GM18499 (cell line): ENCODE data around the gene HPS4.
"Not testable (repeated sequence)": the region's sequence is repeated elsewhere in the genome, so short reads cannot be mapped to it uniquely, and the experiment has no call there.

Experiments used
- ATAC-seq: cut with Tn5 transposase; IDR thresholded peaks from one replicate; pipeline ENCODE4 v1.9.1; 2021; ENCODE audit warnings: moderate number of reproducible peaks; ENCODE audit not compliant: insufficient read depth, unreplicated experiment

HPS4 gene

GRCh38 chr22:26446808-26447515 is 36.6 kb downstream of the HPS4 start:
- no peak for ATAC-seq

GRCh38 chr22:26445577-26446275 is 37.9 kb downstream of the HPS4 start:
- no peak for ATAC-seq

- no peak for ATAC-seq
These were observed 38.8 kb downstream of the HPS4 start for GRCh38 chr22:26444777-26445176.

- no peak for ATAC-seq
These were observed 39.5 kb downstream of the HPS4 start for GRCh38 chr22:26443901-26444690.

- no peak for ATAC-seq
These were observed 41.4 kb downstream of the HPS4 start for GRCh38 chr22:26442086-26442756.

GRCh38 chr22:26439559-26439958 is 44.0 kb downstream of the HPS4 start:
- no peak for ATAC-seq

GRCh38 chr22:26438776-26439175 is 44.8 kb downstream of the HPS4 start:
- not testable (repeated sequence) for ATAC-seq

- no peak for ATAC-seq
These were observed 45.7 kb downstream of the HPS4 start for GRCh38 chr22:26437694-26438392.

- ATAC-seq, result no peak
These were observed 46.6 kb downstream of the HPS4 start for GRCh38 chr22:26436903-26437515.

- no peak for ATAC-seq
These were observed 48.1 kb downstream of the HPS4 start for GRCh38 chr22:26435327-26436093.

GRCh38 chr22:26433805-26434204 is 49.8 kb downstream of the HPS4 start:
- ATAC-seq, result no peak

- no peak for ATAC-seq
These were observed 50.8 kb downstream of the HPS4 start for GRCh38 chr22:26432619-26433311.

- ATAC-seq, result no peak
These were observed 52.2 kb downstream of the HPS4 start for GRCh38 chr22:26431261-26431995.

- ATAC-seq, result no peak
These were observed 53.0 kb downstream of the HPS4 start for GRCh38 chr22:26430600-26430999.

- ATAC-seq, result no peak
These were observed 53.9 kb downstream of the HPS4 start for GRCh38 chr22:26429458-26430286.

GRCh38 chr22:26428515-26429457 is 54.8 kb downstream of the HPS4 start, which contains the start of gene ASPHD2:
Gene ASPHD2 (plus strand): TSS chr22:26429260. CDS start chr22:26433616, 4,356 bp downstream.
- peak; percentile 38 for ATAC-seq
